ENCODE measurements around the gene LRRC38. TPM values are rescaled to one million over a fixed set of nuclear protein-coding genes. Genes with fewer than 3 reads are reported as not detected.

The LRRC38 gene
- total RNA-seq, 1 donor from 2014 or later = not detected

GRCh38 chr1:13479171-13479856, 34.5 kb downstream of the LRRC38 start:
- TF ChIP-seq CTCF (IDR thresholded peaks at IDR 0.05; ENCODE audit: insufficient read depth, low read length, severe bottlenecking) = no peak
- H3K4me3 ChIP-seq (ENCODE audit: low read depth, low read length) = no peak overlapping the region
- DNase-seq (ENCODE audit: low read depth) (no peak), FAIRE-seq (no peak)
- H3K36me3 ChIP-seq (ENCODE audit: control insufficient read depth, insufficient read depth, low read length) = no peaks in the 10 kb centered on the region
- no peaks in the 10 kb centered on the region for H3K27me3 ChIP-seq (ENCODE audit: control insufficient read depth, insufficient read depth, low read length)

- TF ChIP-seq CTCF (IDR thresholded peaks at IDR 0.05; ENCODE audit: insufficient read depth, low read length, severe bottlenecking) = no peak
- no peak for FAIRE-seq
- Histone ChIP-seq H3K4me3 (ENCODE audit: low read depth, low read length) (no peak overlapping the region), H3K36me3 (ENCODE audit: control insufficient read depth, insufficient read depth, low read length) (no peaks in the 10 kb centered on the region), H3K27me3 (ENCODE audit: control insufficient read depth, insufficient read depth, low read length) (no peaks in the 10 kb centered on the region)
- no peak for DNase-seq (ENCODE audit: low read depth)
These were observed 35.1 kb downstream of the LRRC38 start for GRCh38 chr1:13478692-13479091.

GRCh38 chr1:13469343-13469742, 44.5 kb downstream of the LRRC38 start:
- peak; percentile 22 for TF ChIP-seq CTCF (IDR thresholded peaks at IDR 0.05; ENCODE audit: insufficient read depth, low read length, severe bottlenecking)
- no peaks in the 10 kb centered on the region for H3K36me3 ChIP-seq (ENCODE audit: control insufficient read depth, insufficient read depth, low read length)
- H3K4me3 ChIP-seq (ENCODE audit: low read depth, low read length) = no peak overlapping the region
- DNase-seq (ENCODE audit: low read depth) = peak; percentile 14
- FAIRE-seq = peak; percentile 52
- no peaks in the 10 kb centered on the region for H3K27me3 ChIP-seq (ENCODE audit: control insufficient read depth, insufficient read depth, low read length)

- no peak overlapping the region for H3K4me3 ChIP-seq (ENCODE audit: low read depth, low read length)
- H3K36me3 ChIP-seq (ENCODE audit: control insufficient read depth, insufficient read depth, low read length) = no peaks in the 10 kb centered on the region
- DNase-seq (ENCODE audit: low read depth) (no peak), FAIRE-seq (no peak)
- TF ChIP-seq CTCF (IDR thresholded peaks at IDR 0.05; ENCODE audit: insufficient read depth, low read length, severe bottlenecking) = no peak
- H3K27me3 ChIP-seq (ENCODE audit: control insufficient read depth, insufficient read depth, low read length) = no peaks in the 10 kb centered on the region
These were observed 48.3 kb downstream of the LRRC38 start for GRCh38 chr1:13465515-13465914.

- H3K36me3 ChIP-seq (ENCODE audit: control insufficient read depth, insufficient read depth, low read length) = no peaks in the 10 kb centered on the region
- no peak overlapping the region for H3K4me3 ChIP-seq (ENCODE audit: low read depth, low read length)
- TF ChIP-seq CTCF (IDR thresholded peaks at IDR 0.05; ENCODE audit: insufficient read depth, low read length, severe bottlenecking) = no peak
- no peak for FAIRE-seq
- no peak for DNase-seq (ENCODE audit: low read depth)
- H3K27me3 ChIP-seq (ENCODE audit: control insufficient read depth, insufficient read depth, low read length) = no peaks in the 10 kb centered on the region
These were observed 51.1 kb downstream of the LRRC38 start for GRCh38 chr1:13462682-13463081.

- Histone ChIP-seq H3K36me3 (ENCODE audit: control insufficient read depth, insufficient read depth, low read length) (no peaks in the 10 kb centered on the region), H3K4me3 (ENCODE audit: low read depth, low read length) (no peak overlapping the region), H3K27me3 (ENCODE audit: control insufficient read depth, insufficient read depth, low read length) (no peaks in the 10 kb centered on the region)
- no peak for DNase-seq (ENCODE audit: low read depth)
- TF ChIP-seq CTCF (IDR thresholded peaks at IDR 0.05; ENCODE audit: insufficient read depth, low read length, severe bottlenecking) = no peak
- no peak for FAIRE-seq
These were observed 51.8 kb downstream of the LRRC38 start for GRCh38 chr1:13461977-13462376.

All from bronchial epithelial cell (primary cell).